H1 (cell line): ENCODE measurements around the gene ZNF488. TPM values are rescaled to one million over a fixed set of nuclear protein-coding genes. Genes with fewer than 3 reads are reported as not detected.

Source experiments
- BRCA1 ChIP-seq: IDR thresholded peaks from 2 replicates; pipeline ENCODE4 v1.6.1; 2012; ENCODE audit warnings: low read depth, low read length, improper control_type of control experiment
- EP300 ChIP-seq, 2 experiments: IDR thresholded peaks; 1 replicate in 1 of 2; 2 replicates in 1 of 2; pipeline ENCODE4 v1.6.1; 2011 to 2012; ENCODE audit warnings: low read depth in 2 of 2, low read length in 2 of 2, mild to moderate bottlenecking in 2 of 2, borderline replicate concordance in 1 of 2, inconsistent platforms in 1 of 2, moderate library complexity in 1 of 2
- SP2 ChIP-seq: IDR thresholded peaks from 2 replicates; pipeline ENCODE4 v1.6.1; 2012; ENCODE audit warnings: mild to moderate bottlenecking, low read length, inconsistent platforms
- polyA plus RNA-seq, 7 experiments: library from polyadenylated mRNA; depleted of rRNA in 3 of 7; stranded (reverse) in 5 of 7; unstranded in 2 of 7; fragments of >200 nt in 5 of 7; fragments of 200-250 nt in 2 of 7; gene quantifications; 1 replicate in 5 of 7; 2 replicates in 1 of 7; 4 replicates in 1 of 7; pipeline versions ENCODE4 v1.2.1 to v1.2.3, GENCODE V29; 2011 to 2013; ENCODE audit warnings: missing spikeins in 2 of 7, mixed read lengths in 2 of 7
- total RNA-seq: library from RNA; stranded (reverse); fragmentation: NEBNext Ultra II Directional; extraction: Animal tissue kit (Norgen Biotek cat#: 25700); gene quantifications from 2 replicates; pipeline ENCODE4 v1.2.1, GENCODE V29; 2021
- TF ChIP-seq, protein P1 (sequence below): fragments of 300-600 bp; sonication (generic); IDR thresholded peaks from 2 replicates; pipeline ENCODE4 v1.7.1; 2012; ENCODE audit warnings: low read length, moderate library complexity, mild to moderate bottlenecking, inconsistent platforms; ENCODE audit not compliant: insufficient replicate concordance

ZNF488 gene
- total and polyA plus RNA-seq, 2 of the 8 experiments (the other 6 are each of a cell fraction or from before 2014, with no cell fraction given): 7.9 to 11.4 TPM

GRCh38 chr10:47406548-47406869 lies 22.4 kb upstream of the ZNF488 start (continued):
- TF ChIP-seq, protein P1, sequence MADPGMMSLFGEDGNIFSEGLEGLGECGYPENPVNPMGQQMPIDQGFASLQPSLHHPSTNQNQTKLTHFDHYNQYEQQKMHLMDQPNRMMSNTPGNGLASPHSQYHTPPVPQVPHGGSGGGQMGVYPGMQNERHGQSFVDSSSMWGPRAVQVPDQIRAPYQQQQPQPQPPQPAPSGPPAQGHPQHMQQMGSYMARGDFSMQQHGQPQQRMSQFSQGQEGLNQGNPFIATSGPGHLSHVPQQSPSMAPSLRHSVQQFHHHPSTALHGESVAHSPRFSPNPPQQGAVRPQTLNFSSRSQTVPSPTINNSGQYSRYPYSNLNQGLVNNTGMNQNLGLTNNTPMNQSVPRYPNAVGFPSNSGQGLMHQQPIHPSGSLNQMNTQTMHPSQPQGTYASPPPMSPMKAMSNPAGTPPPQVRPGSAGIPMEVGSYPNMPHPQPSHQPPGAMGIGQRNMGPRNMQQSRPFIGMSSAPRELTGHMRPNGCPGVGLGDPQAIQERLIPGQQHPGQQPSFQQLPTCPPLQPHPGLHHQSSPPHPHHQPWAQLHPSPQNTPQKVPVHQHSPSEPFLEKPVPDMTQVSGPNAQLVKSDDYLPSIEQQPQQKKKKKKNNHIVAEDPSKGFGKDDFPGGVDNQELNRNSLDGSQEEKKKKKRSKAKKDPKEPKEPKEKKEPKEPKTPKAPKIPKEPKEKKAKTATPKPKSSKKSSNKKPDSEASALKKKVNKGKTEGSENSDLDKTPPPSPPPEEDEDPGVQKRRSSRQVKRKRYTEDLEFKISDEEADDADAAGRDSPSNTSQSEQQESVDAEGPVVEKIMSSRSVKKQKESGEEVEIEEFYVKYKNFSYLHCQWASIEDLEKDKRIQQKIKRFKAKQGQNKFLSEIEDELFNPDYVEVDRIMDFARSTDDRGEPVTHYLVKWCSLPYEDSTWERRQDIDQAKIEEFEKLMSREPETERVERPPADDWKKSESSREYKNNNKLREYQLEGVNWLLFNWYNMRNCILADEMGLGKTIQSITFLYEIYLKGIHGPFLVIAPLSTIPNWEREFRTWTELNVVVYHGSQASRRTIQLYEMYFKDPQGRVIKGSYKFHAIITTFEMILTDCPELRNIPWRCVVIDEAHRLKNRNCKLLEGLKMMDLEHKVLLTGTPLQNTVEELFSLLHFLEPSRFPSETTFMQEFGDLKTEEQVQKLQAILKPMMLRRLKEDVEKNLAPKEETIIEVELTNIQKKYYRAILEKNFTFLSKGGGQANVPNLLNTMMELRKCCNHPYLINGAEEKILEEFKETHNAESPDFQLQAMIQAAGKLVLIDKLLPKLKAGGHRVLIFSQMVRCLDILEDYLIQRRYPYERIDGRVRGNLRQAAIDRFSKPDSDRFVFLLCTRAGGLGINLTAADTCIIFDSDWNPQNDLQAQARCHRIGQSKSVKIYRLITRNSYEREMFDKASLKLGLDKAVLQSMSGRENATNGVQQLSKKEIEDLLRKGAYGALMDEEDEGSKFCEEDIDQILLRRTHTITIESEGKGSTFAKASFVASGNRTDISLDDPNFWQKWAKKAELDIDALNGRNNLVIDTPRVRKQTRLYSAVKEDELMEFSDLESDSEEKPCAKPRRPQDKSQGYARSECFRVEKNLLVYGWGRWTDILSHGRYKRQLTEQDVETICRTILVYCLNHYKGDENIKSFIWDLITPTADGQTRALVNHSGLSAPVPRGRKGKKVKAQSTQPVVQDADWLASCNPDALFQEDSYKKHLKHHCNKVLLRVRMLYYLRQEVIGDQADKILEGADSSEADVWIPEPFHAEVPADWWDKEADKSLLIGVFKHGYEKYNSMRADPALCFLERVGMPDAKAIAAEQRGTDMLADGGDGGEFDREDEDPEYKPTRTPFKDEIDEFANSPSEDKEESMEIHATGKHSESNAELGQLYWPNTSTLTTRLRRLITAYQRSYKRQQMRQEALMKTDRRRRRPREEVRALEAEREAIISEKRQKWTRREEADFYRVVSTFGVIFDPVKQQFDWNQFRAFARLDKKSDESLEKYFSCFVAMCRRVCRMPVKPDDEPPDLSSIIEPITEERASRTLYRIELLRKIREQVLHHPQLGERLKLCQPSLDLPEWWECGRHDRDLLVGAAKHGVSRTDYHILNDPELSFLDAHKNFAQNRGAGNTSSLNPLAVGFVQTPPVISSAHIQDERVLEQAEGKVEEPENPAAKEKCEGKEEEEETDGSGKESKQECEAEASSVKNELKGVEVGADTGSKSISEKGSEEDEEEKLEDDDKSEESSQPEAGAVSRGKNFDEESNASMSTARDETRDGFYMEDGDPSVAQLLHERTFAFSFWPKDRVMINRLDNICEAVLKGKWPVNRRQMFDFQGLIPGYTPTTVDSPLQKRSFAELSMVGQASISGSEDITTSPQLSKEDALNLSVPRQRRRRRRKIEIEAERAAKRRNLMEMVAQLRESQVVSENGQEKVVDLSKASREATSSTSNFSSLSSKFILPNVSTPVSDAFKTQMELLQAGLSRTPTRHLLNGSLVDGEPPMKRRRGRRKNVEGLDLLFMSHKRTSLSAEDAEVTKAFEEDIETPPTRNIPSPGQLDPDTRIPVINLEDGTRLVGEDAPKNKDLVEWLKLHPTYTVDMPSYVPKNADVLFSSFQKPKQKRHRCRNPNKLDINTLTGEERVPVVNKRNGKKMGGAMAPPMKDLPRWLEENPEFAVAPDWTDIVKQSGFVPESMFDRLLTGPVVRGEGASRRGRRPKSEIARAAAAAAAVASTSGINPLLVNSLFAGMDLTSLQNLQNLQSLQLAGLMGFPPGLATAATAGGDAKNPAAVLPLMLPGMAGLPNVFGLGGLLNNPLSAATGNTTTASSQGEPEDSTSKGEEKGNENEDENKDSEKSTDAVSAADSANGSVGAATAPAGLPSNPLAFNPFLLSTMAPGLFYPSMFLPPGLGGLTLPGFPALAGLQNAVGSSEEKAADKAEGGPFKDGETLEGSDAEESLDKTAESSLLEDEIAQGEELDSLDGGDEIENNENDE: no peak
- TF ChIP-seq SP2 (no peak), EP300 (IDR thresholded peaks at IDR 0.05; ENCODE audit: borderline replicate concordance in 1 of 2, low read depth in 2 of 2, low read length in 2 of 2) (no peak), BRCA1 (no peak)
